Measurements from ENCODE around the gene AHI1.
A peak's percentile ranks its signal among the peaks of the same experiment; 100 is the strongest.

Gene AHI1

GRCh38 chr6:135390458-135390857 lies 107.1 kb downstream of the AHI1 start:
- H3K9me3 ChIP-seq (ENCODE audit: insufficient read depth, low read length): no peaks in the 10 kb centered on the region
- no peak overlapping the region for H3K27ac ChIP-seq (ENCODE audit: low read length)
- H3K4me3 ChIP-seq (ENCODE audit: low read length): no peak overlapping the region
- no peak overlapping the region for H2AFZ ChIP-seq (ENCODE audit: low read depth, low read length)
- H3K9ac ChIP-seq (ENCODE audit: low read length): no peak overlapping the region
- no peaks in the 10 kb centered on the region for H4K20me1 ChIP-seq (ENCODE audit: insufficient read depth, low read length)
- H3K4me1 ChIP-seq (ENCODE audit: low read length): no peaks in the 10 kb centered on the region
- H3K27me3 ChIP-seq (ENCODE audit: low read depth, low read length): no peaks in the 10 kb centered on the region
- no peaks in the 10 kb centered on the region for H3K36me3 ChIP-seq (replicated peaks; ENCODE audit: low read depth, low read length)
- no peak overlapping the region for H3K4me2 ChIP-seq (ENCODE audit: low read length)
- H3K79me2 ChIP-seq (ENCODE audit: low read length): no peaks in the 10 kb centered on the region
- TF ChIP-seq CTCF (IDR thresholded peaks at IDR 0.05; ENCODE audit: low read depth, low read length): no peak
- no peak for TF ChIP-seq EZH2phosphoT487 (IDR thresholded peaks at IDR 0.05; ENCODE audit: low read depth)

DNA sequence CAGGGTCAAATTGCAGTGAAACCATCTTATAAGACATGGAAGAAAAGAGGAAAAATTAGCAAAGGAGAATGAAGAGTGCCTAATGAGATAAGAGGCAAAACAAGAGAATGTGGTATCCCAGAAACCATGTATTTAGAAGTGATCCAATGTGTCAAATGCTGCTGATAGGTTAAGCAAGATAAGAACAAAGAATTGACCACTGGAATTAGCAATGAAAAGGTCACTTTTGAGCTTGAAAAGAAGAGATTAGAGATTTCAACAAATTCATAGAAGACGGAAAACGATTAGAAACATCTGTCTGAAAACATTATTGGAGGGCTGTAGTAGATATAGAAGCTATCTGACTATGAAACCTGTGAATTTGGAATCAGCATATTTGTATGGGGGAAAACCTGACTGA lies 112.2 kb downstream of the AHI1 start:
- H3K27ac ChIP-seq (ENCODE audit: low read length): no peak overlapping the region
- no peaks in the 10 kb centered on the region for H3K36me3 ChIP-seq (replicated peaks; ENCODE audit: low read depth, low read length)
- TF ChIP-seq EZH2phosphoT487 (IDR thresholded peaks at IDR 0.05; ENCODE audit: low read depth): no peak
- no peak for TF ChIP-seq CTCF (IDR thresholded peaks at IDR 0.05; ENCODE audit: low read depth, low read length)
- no peak overlapping the region for H3K9ac ChIP-seq (ENCODE audit: low read length)
- H3K79me2 ChIP-seq (ENCODE audit: low read length): no peaks in the 10 kb centered on the region
- H3K4me1 ChIP-seq (ENCODE audit: low read length): peaks cover 23% of the 10 kb centered on the region
- H4K20me1 ChIP-seq (ENCODE audit: insufficient read depth, low read length): no peaks in the 10 kb centered on the region
- no peaks in the 10 kb centered on the region for H3K9me3 ChIP-seq (ENCODE audit: insufficient read depth, low read length)
- H3K4me2 ChIP-seq (ENCODE audit: low read length): no peak overlapping the region
- no peak overlapping the region for H2AFZ ChIP-seq (ENCODE audit: low read depth, low read length)
- no peaks in the 10 kb centered on the region for H3K27me3 ChIP-seq (ENCODE audit: low read depth, low read length)
- no peak overlapping the region for H3K4me3 ChIP-seq (ENCODE audit: low read length)

- no peak overlapping the region for H3K4me2 ChIP-seq (ENCODE audit: low read length)
- peaks cover 23% of the 10 kb centered on the region for H3K4me1 ChIP-seq (ENCODE audit: low read length)
- H3K27me3 ChIP-seq (ENCODE audit: low read depth, low read length): no peaks in the 10 kb centered on the region
- TF ChIP-seq EZH2phosphoT487 (IDR thresholded peaks at IDR 0.05; ENCODE audit: low read depth): no peak
- TF ChIP-seq CTCF (IDR thresholded peaks at IDR 0.05; ENCODE audit: low read depth, low read length): no peak
- no peaks in the 10 kb centered on the region for H3K9me3 ChIP-seq (ENCODE audit: insufficient read depth, low read length)
- no peaks in the 10 kb centered on the region for H3K79me2 ChIP-seq (ENCODE audit: low read length)
- no peak overlapping the region for H2AFZ ChIP-seq (ENCODE audit: low read depth, low read length)
- no peak overlapping the region for H3K4me3 ChIP-seq (ENCODE audit: low read length)
- H3K9ac ChIP-seq (ENCODE audit: low read length): no peak overlapping the region
- no peak overlapping the region for H3K27ac ChIP-seq (ENCODE audit: low read length)
- no peaks in the 10 kb centered on the region for H3K36me3 ChIP-seq (replicated peaks; ENCODE audit: low read depth, low read length)
- H4K20me1 ChIP-seq (ENCODE audit: insufficient read depth, low read length): no peaks in the 10 kb centered on the region
Measured at GRCh38 chr6:135383766-135384165, 113.8 kb downstream of the AHI1 start.

GRCh38 chr6:135383301-135383700 lies 114.2 kb downstream of the AHI1 start:
- Histone ChIP-seq H3K9me3 (ENCODE audit: insufficient read depth, low read length) (no peaks in the 10 kb centered on the region), H3K4me2 (ENCODE audit: low read length) (no peak overlapping the region), H3K4me1 (ENCODE audit: low read length) (peaks cover 23% of the 10 kb centered on the region), H3K79me2 (ENCODE audit: low read length) (no peaks in the 10 kb centered on the region), H3K36me3 (replicated peaks; ENCODE audit: low read depth, low read length) (no peaks in the 10 kb centered on the region), H3K4me3 (ENCODE audit: low read length) (no peak overlapping the region), H3K9ac (ENCODE audit: low read length) (no peak overlapping the region), H3K27ac (ENCODE audit: low read length) (no peak overlapping the region), H2AFZ (ENCODE audit: low read depth, low read length) (no peak overlapping the region), H3K27me3 (ENCODE audit: low read depth, low read length) (no peaks in the 10 kb centered on the region), H4K20me1 (ENCODE audit: insufficient read depth, low read length) (no peaks in the 10 kb centered on the region)
- no peak for TF ChIP-seq EZH2phosphoT487 (IDR thresholded peaks at IDR 0.05; ENCODE audit: low read depth)

DNA sequence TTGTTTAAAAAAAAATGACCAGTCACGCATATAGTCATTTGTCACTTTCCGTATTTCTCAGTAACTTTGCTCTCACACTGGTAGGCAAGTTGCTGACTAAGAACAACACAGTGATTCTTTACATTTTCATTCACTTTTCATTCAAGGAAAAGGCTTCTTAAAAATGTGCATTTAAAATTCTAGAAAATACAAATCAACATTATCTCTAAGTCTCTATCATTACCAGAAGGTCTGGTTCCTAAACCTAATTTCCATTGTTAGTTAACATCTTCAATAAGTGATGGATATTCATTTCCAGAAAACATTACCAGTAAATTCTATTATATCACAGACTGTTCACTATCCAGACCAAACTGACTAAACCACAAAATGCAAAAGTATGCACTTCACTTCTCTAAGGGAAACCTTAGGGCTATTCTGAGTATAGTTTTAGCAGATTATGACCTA lies 115.3 kb downstream of the AHI1 start:
- Histone ChIP-seq H3K27ac (ENCODE audit: low read length) (peak overlapping the region; percentile 59), H2AFZ (ENCODE audit: low read depth, low read length) (no peak overlapping the region), H3K4me2 (ENCODE audit: low read length) (peak overlapping the region; percentile 38), H3K9me3 (ENCODE audit: insufficient read depth, low read length) (no peaks in the 10 kb centered on the region), H3K4me1 (ENCODE audit: low read length) (peaks cover 23% of the 10 kb centered on the region), H3K4me3 (ENCODE audit: low read length) (peak overlapping the region; percentile 4; the same call in 1 of the 2 replicates), H4K20me1 (ENCODE audit: insufficient read depth, low read length) (no peaks in the 10 kb centered on the region), H3K27me3 (ENCODE audit: low read depth, low read length) (no peaks in the 10 kb centered on the region), H3K9ac (ENCODE audit: low read length) (no peak overlapping the region), H3K79me2 (ENCODE audit: low read length) (no peaks in the 10 kb centered on the region), H3K36me3 (replicated peaks; ENCODE audit: low read depth, low read length) (no peaks in the 10 kb centered on the region)
- no peak for TF ChIP-seq EZH2phosphoT487 (IDR thresholded peaks at IDR 0.05; ENCODE audit: low read depth)
- TF ChIP-seq CTCF (IDR thresholded peaks at IDR 0.05; ENCODE audit: low read depth, low read length): no peak

All from OCI-LY3 (cell line).